Measurements from ENCODE around the gene LENG1. TPM values are rescaled to one million over a fixed set of nuclear protein-coding genes. Genes with fewer than 3 reads are reported as not detected.

Gene LENG1
- polyA plus RNA-seq, 3 donors = 7.5 to 10.5 (median 9.8) TPM

Other genes starting within 250 kb of the LENG1 start
- gene CACNG8, start 196.8 kb downstream of the LENG1 start, polyA plus RNA-seq (ENCODE audit: insufficient read length in 3 of 3) = under 1 TPM; 0.20 to 0.51 (median 0.23) TPM
- under 1 TPM; 0.73 to 1.00 (median 0.85) TPM for gene CACNG6, start 168.1 kb downstream of the LENG1 start, polyA plus RNA-seq (ENCODE audit: insufficient read length in 3 of 3)
- gene VSTM1, start 95.8 kb downstream of the LENG1 start, polyA plus RNA-seq (ENCODE audit: insufficient read length in 3 of 3) = under 1 TPM in 1 of 3 donors, not detected in 2; 0.27 TPM
- gene TARM1, start 78.4 kb downstream of the LENG1 start, polyA plus RNA-seq (ENCODE audit: insufficient read length in 3 of 3) = under 1 TPM in 2 of 3 donors, not detected in 1; 0.17 to 0.20 TPM
- gene OSCAR, start 58.9 kb downstream of the LENG1 start, polyA plus RNA-seq (ENCODE audit: insufficient read length in 3 of 3) = under 1 TPM; 0.11 to 0.42 (median 0.27) TPM
- gene NDUFA3, start 56.9 kb downstream of the LENG1 start, polyA plus RNA-seq (ENCODE audit: insufficient read length in 3 of 3) = 100 to 1,000 TPM in 2 of 3 donors, 10 to 100 TPM in 1; 84.6 to 151 (median 147) TPM
- gene TFPT, start 44.1 kb downstream of the LENG1 start, polyA plus RNA-seq (ENCODE audit: insufficient read length in 3 of 3) = 10 to 100 TPM; 12.0 to 19.3 (median 18.8) TPM
- gene PRPF31, start 44.0 kb downstream of the LENG1 start, polyA plus RNA-seq (ENCODE audit: insufficient read length in 3 of 3) = 10 to 100 TPM; 68.0 to 82.8 (median 73.0) TPM
- gene CNOT3, start 22.0 kb downstream of the LENG1 start, polyA plus RNA-seq (ENCODE audit: insufficient read length in 3 of 3) = 10 to 100 TPM; 66.6 to 75.4 (median 75.4) TPM
- 10 to 100 TPM; 20.1 to 50.0 (median 29.2) TPM for gene TMC4, start 13.4 kb upstream of the LENG1 start, polyA plus RNA-seq (ENCODE audit: insufficient read length in 3 of 3)
- gene MBOAT7, start 29.9 kb upstream of the LENG1 start, polyA plus RNA-seq (ENCODE audit: insufficient read length in 3 of 3) = 10 to 100 TPM; 56.8 to 85.9 (median 80.3) TPM
- gene TSEN34, start 31.6 kb upstream of the LENG1 start, polyA plus RNA-seq (ENCODE audit: insufficient read length in 3 of 3) = 10 to 100 TPM; 46.2 to 63.2 (median 60.2) TPM
- gene RPS9, start 41.1 kb upstream of the LENG1 start, polyA plus RNA-seq (ENCODE audit: insufficient read length in 3 of 3) = 1,000 to 10,000 TPM; 1,235 to 1,695 (median 1,501) TPM
- gene LILRB3, start 63.3 kb upstream of the LENG1 start, polyA plus RNA-seq (ENCODE audit: insufficient read length in 3 of 3) = 1 to 10 TPM; 1.0 to 3.8 (median 1.5) TPM
- under 1 TPM; 0.44 to 0.85 (median 0.47) TPM for gene LILRA6, start 83.1 kb upstream of the LENG1 start, polyA plus RNA-seq (ENCODE audit: insufficient read length in 3 of 3)
- 1 to 10 TPM; 1.4 to 3.7 (median 2.3) TPM for gene LILRB5, start 97.6 kb upstream of the LENG1 start, polyA plus RNA-seq (ENCODE audit: insufficient read length in 3 of 3)
- 1 to 10 TPM in 2 of 3 donors, under 1 TPM in 1; 0.84 to 2.8 (median 1.7) TPM for gene LILRB2, start 121.4 kb upstream of the LENG1 start, polyA plus RNA-seq (ENCODE audit: insufficient read length in 3 of 3)
- 1 to 10 TPM in 1 of 3 donors, under 1 TPM in 2; 0.42 to 1.7 (median 0.70) TPM for gene LILRA5, start 153.4 kb upstream of the LENG1 start, polyA plus RNA-seq (ENCODE audit: insufficient read length in 3 of 3)
- under 1 TPM in 1 of 3 donors, not detected in 2; 0.11 TPM for gene LILRA4, start 179.4 kb upstream of the LENG1 start, polyA plus RNA-seq (ENCODE audit: insufficient read length in 3 of 3)
- gene LAIR1, start 205.2 kb upstream of the LENG1 start, polyA plus RNA-seq (ENCODE audit: insufficient read length in 3 of 3) = 1 to 10 TPM; 3.3 to 5.9 (median 5.3) TPM